GM18499 (cell line): Measurements from ENCODE around the gene SNX14.

ENCODE experiments used
- ATAC-seq: cut with Tn5 transposase; IDR thresholded peaks from one replicate; pipeline ENCODE4 v1.9.1; 2021; ENCODE audit warnings: moderate number of reproducible peaks; ENCODE audit not compliant: insufficient read depth, unreplicated experiment

SNX14 gene

GRCh38 chr6:85516168-85516567 lies 77.5 kb downstream of the SNX14 start:
- no peak for ATAC-seq

- ATAC-seq: no peak
Observed at GRCh38 chr6:85506441-85507093, 87.1 kb downstream of the SNX14 start.

GRCh38 chr6:85498596-85499258 lies 94.9 kb downstream of the SNX14 start:
- no peak for ATAC-seq

GRCh38 chr6:85496856-85497255 lies 96.8 kb downstream of the SNX14 start:
- no peak for ATAC-seq

GRCh38 chr6:85496009-85496579 lies 97.6 kb downstream of the SNX14 start:
- ATAC-seq: no peak

GRCh38 chr6:85494547-85495536 lies 98.8 kb downstream of the SNX14 start:
- ATAC-seq: no peak

- ATAC-seq: no peak
Observed at GRCh38 chr6:85493389-85493788, 100.3 kb downstream of the SNX14 start.

- no peak for ATAC-seq
Observed at GRCh38 chr6:85490516-85491248, 103.0 kb downstream of the SNX14 start.

- ATAC-seq: no peak
Observed at GRCh38 chr6:85484948-85485347, 108.7 kb downstream of the SNX14 start.

GRCh38 chr6:85483846-85484245 lies 109.8 kb downstream of the SNX14 start:
- ATAC-seq: no peak

- ATAC-seq: peak; percentile 76
Observed at GRCh38 chr6:85482905-85483700, 110.6 kb downstream of the SNX14 start.

- no peak for ATAC-seq
Observed at GRCh38 chr6:85482206-85482904, 111.3 kb downstream of the SNX14 start.

GRCh38 chr6:85479208-85479607 lies 114.5 kb downstream of the SNX14 start:
- no peak for ATAC-seq

- ATAC-seq: no peak
Observed at GRCh38 chr6:85476532-85476931, 117.1 kb downstream of the SNX14 start.

GRCh38 chr6:85473748-85474147 lies 119.9 kb downstream of the SNX14 start:
- no peak for ATAC-seq

- ATAC-seq: no peak
Observed at GRCh38 chr6:85472744-85473143, 120.9 kb downstream of the SNX14 start.

GRCh38 chr6:85470023-85470410 lies 123.6 kb downstream of the SNX14 start:
- ATAC-seq: no peak

- ATAC-seq: no peak
Observed at GRCh38 chr6:85469276-85470022, 124.2 kb downstream of the SNX14 start.
